ENCODE results near the gene TSSK6.
"Not testable (repeated sequence)": the region's sequence is repeated elsewhere in the genome, so short reads cannot be mapped to it uniquely, and the experiment has no call there.

TSSK6 gene

GRCh38 chr19:19486343-19487076, 28.8 kb downstream of the TSSK6 start:
- H3K4me3 Mint-ChIP-seq = no peak overlapping the region
- H3K27me3 Mint-ChIP-seq = no peaks in the 10 kb centered on the region
- no peak for ATAC-seq (replicated peaks)
- peak overlapping the region; percentile 73 for H3K27ac Mint-ChIP-seq
- H3K9me3 Mint-ChIP-seq = no peaks in the 10 kb centered on the region
- peaks cover 17 to 37% of the 10 kb centered on the region in 2 donors for H3K36me3 Mint-ChIP-seq
- DNase-seq = no peak
- H3K4me1 Mint-ChIP-seq = peaks cover 51 to 67% of the 10 kb centered on the region in 2 donors

GRCh38 chr19:19485998-19486290, 29.4 kb downstream of the TSSK6 start:
- Mint-ChIP-seq H3K4me3 (no peak overlapping the region), H3K9me3 (no peaks in the 10 kb centered on the region), H3K36me3 (peaks cover 17 to 33% of the 10 kb centered on the region in 2 donors), H3K4me1 (peaks cover 53 to 71% of the 10 kb centered on the region in 2 donors), H3K27me3 (no peaks in the 10 kb centered on the region), H3K27ac (no peak overlapping the region)
- no peak for ATAC-seq (replicated peaks)
- DNase-seq = no peak

GRCh38 chr19:19485161-19485997, 30.0 kb downstream of the TSSK6 start:
- ATAC-seq (replicated peaks) (peak; percentile 82 to 87), DNase-seq (peak; percentile 61)
- Mint-ChIP-seq H3K27ac (peak overlapping the region; percentile 90), H3K27me3 (no peaks in the 10 kb centered on the region), H3K36me3 (peaks cover 17 to 28% of the 10 kb centered on the region in 2 donors), H3K9me3 (no peaks in the 10 kb centered on the region), H3K4me3 (peak overlapping the region; percentile 27 to 32), H3K4me1 (peaks cover 54 to 72% of the 10 kb centered on the region in 2 donors)

- Mint-ChIP-seq H3K36me3 (peaks cover 17 to 27% of the 10 kb centered on the region in 2 donors), H3K4me3 (no peak overlapping the region), H3K9me3 (no peaks in the 10 kb centered on the region), H3K4me1 (peaks cover 34 to 53% of the 10 kb centered on the region in 2 donors), H3K27ac (peak overlapping the region; percentile 14), H3K27me3 (no peaks in the 10 kb centered on the region)
- ATAC-seq (replicated peaks) = no peak
- no peak for DNase-seq
Observed at GRCh38 chr19:19482809-19483596, 32.3 kb downstream of the TSSK6 start.

- H3K9me3 Mint-ChIP-seq = no peaks in the 10 kb centered on the region
- peaks cover 15 to 40% of the 10 kb centered on the region in 2 donors for H3K36me3 Mint-ChIP-seq
- no peak for DNase-seq
- H3K4me3 Mint-ChIP-seq = no peak overlapping the region
- no peak for ATAC-seq (replicated peaks)
- no peaks in the 10 kb centered on the region for H3K27me3 Mint-ChIP-seq
- H3K27ac Mint-ChIP-seq = peak overlapping the region; percentile 37
- H3K4me1 Mint-ChIP-seq = peaks cover 39 to 59% of the 10 kb centered on the region in 2 donors
Observed at GRCh38 chr19:19480688-19481087, 34.7 kb downstream of the TSSK6 start.

- Mint-ChIP-seq H3K27me3 (no peaks in the 10 kb centered on the region), H3K27ac (peak overlapping the region; percentile 56), H3K4me3 (no peak overlapping the region), H3K36me3 (peaks cover 12 to 47% of the 10 kb centered on the region in 2 donors), H3K4me1 (peaks cover 43 to 56% of the 10 kb centered on the region in 2 donors), H3K9me3 (no peaks in the 10 kb centered on the region)
- DNase-seq (no peak), ATAC-seq (replicated peaks) (no peak)
Observed at GRCh38 chr19:19477705-19478383, 37.5 kb downstream of the TSSK6 start.

GRCh38 chr19:19475849-19476828, 39.2 kb downstream of the TSSK6 start:
- H3K27me3 Mint-ChIP-seq = no peaks in the 10 kb centered on the region
- peaks cover 10 to 55% of the 10 kb centered on the region in 2 donors for H3K36me3 Mint-ChIP-seq
- peaks cover 48 to 63% of the 10 kb centered on the region in 2 donors for H3K4me1 Mint-ChIP-seq
- DNase-seq (no peak), ATAC-seq (replicated peaks) (no peak)
- peak overlapping the region; percentile 76 for H3K27ac Mint-ChIP-seq
- H3K9me3 Mint-ChIP-seq = no peaks in the 10 kb centered on the region
- H3K4me3 Mint-ChIP-seq = peak overlapping the region in 1 of 2 donors; percentile 17

- peaks cover 51 to 63% of the 10 kb centered on the region in 2 donors for H3K4me1 Mint-ChIP-seq
- H3K27me3 Mint-ChIP-seq = no peaks in the 10 kb centered on the region
- no peak overlapping the region for H3K27ac Mint-ChIP-seq
- no peak overlapping the region for H3K4me3 Mint-ChIP-seq
- H3K9me3 Mint-ChIP-seq = no peaks in the 10 kb centered on the region
- DNase-seq (no peak), ATAC-seq (replicated peaks) (no peak)
- peaks cover 6 to 61% of the 10 kb centered on the region in 2 donors for H3K36me3 Mint-ChIP-seq
Observed at GRCh38 chr19:19475015-19475765, 40.2 kb downstream of the TSSK6 start.

GRCh38 chr19:19472106-19472505, 43.2 kb downstream of the TSSK6 start:
- Mint-ChIP-seq H3K4me1 (peaks cover 49 to 56% of the 10 kb centered on the region in 2 donors), H3K36me3 (peaks cover 19 to 78% of the 10 kb centered on the region in 2 donors), H3K27ac (peak overlapping the region; percentile 73)
- not testable (repeated sequence) for H3K9me3 Mint-ChIP-seq; DNase-seq; H3K4me3 Mint-ChIP-seq; ATAC-seq (replicated peaks); H3K27me3 Mint-ChIP-seq

- H3K27ac Mint-ChIP-seq = peak overlapping the region; percentile 73
Observed at GRCh38 chr19:19471682-19472081, 43.7 kb downstream of the TSSK6 start.

GRCh38 chr19:19470579-19470978, 44.8 kb downstream of the TSSK6 start:
- H3K4me3 Mint-ChIP-seq = no peak overlapping the region
- no peaks in the 10 kb centered on the region for H3K27me3 Mint-ChIP-seq
- H3K36me3 Mint-ChIP-seq = peaks cover 34 to 79% of the 10 kb centered on the region in 2 donors
- H3K4me1 Mint-ChIP-seq = peaks cover 40 to 46% of the 10 kb centered on the region in 2 donors
- no peak for ATAC-seq (replicated peaks)
- H3K9me3 Mint-ChIP-seq = peaks cover 7 to 15% of the 10 kb centered on the region in 2 donors
- peak overlapping the region; percentile 38 for H3K27ac Mint-ChIP-seq
- DNase-seq = no peak

More at GRCh38 chr19:19471682-19472081, 43.7 kb downstream of the TSSK6 start:
- H3K36me3 Mint-ChIP-seq = peaks cover 23 to 79% of the 10 kb centered on the region in 2 donors
- H3K9me3 Mint-ChIP-seq = peaks cover 7 to 9% of the 10 kb centered on the region in 2 donors
- DNase-seq (no peak), ATAC-seq (replicated peaks) (peak; percentile 47 to 56)
- no peak overlapping the region for H3K4me3 Mint-ChIP-seq
- H3K4me1 Mint-ChIP-seq = peaks cover 46 to 52% of the 10 kb centered on the region in 2 donors
- no peaks in the 10 kb centered on the region for H3K27me3 Mint-ChIP-seq

- DNase-seq (no peak), ATAC-seq (replicated peaks) (no peak)
- peak overlapping the region; percentile 53 for H3K27ac Mint-ChIP-seq
- peaks cover 7 to 15% of the 10 kb centered on the region in 2 donors for H3K9me3 Mint-ChIP-seq
- no peaks in the 10 kb centered on the region for H3K27me3 Mint-ChIP-seq
- peaks cover 32 to 48% of the 10 kb centered on the region in 2 donors for H3K4me1 Mint-ChIP-seq
- peaks cover 46 to 81% of the 10 kb centered on the region in 2 donors for H3K36me3 Mint-ChIP-seq
- no peak overlapping the region for H3K4me3 Mint-ChIP-seq
Observed at GRCh38 chr19:19468424-19469050, 46.8 kb downstream of the TSSK6 start.

All from stimulated activated naive B cell treated with anti-CD40 and anti-IgM and Interleukin-4, amounts not matched to agents 10 μg/mL and 1 μg/mL and 100 μg/mL, for 72 hours (primary cell).